T-cell (primary cell): ENCODE results near the gene ANTKMT. TPM values are rescaled to one million over a fixed set of nuclear protein-coding genes. Genes with fewer than 3 reads are reported as not detected.

Source experiments
- ATAC-seq, 4 experiments: fragments of 200-7000 bp in 3 of 4; fragments of 150-1000 bp in 1 of 4; cut with Tn5 transposase; replicated peaks in 1 of 4; 1 replicate in 3 of 4; 2 replicates in 1 of 4; pipeline ENCODE4 v1.10.0; 2021; ENCODE audit warnings: moderate library complexity in 3 of 4, mild to moderate bottlenecking in 2 of 4, moderate number of reproducible peaks in 1 of 4
- CTCF ChIA-PET, 2 donors: fragments of 300-600 bp; sonication (Branson Sonifier 250); formaldehyde crosslinking; loops; one replicate each; lab custom pipeline; 2022; ENCODE audit warnings: antibody characterized with exemption in 2 of 2; lab: Charles Lee
- POLR2A ChIA-PET, 2 donors: fragments of 300-600 bp; sonication (Branson Sonifier 250); formaldehyde crosslinking; loops; one replicate each; lab custom pipeline; 2022; ENCODE audit warnings: antibody characterized with exemption in 2 of 2; lab: Charles Lee
- DNase-seq, 35 experiments: peaks; one replicate each; pipeline versions ENCODE4 v3.0.0 to v3.0.0-alpha.2; 2013 to 2023
- H3K27ac ChIP-seq: one replicate; pipeline ENCODE4 v1.5.1; 2013; ENCODE audit warnings: low read length
- H3K27me3 ChIP-seq, 2 experiments: replicated peaks in 1 of 2; 1 replicate in 1 of 2; 2 replicates in 1 of 2; pipeline versions ENCODE4 v1.6.1 to v1.7.0; 2013; ENCODE audit warnings: low read length in 1 of 2, mixed read lengths in 1 of 2; ENCODE audit not compliant: control insufficient read depth in 2 of 2, insufficient read depth in 2 of 2; ENCODE audit errors: extremely low read depth in 1 of 2
- H3K36me3 ChIP-seq, 2 donors: 1 replicate in 1 of 2; 2 replicates in 1 of 2; pipeline versions ENCODE4 v1.6.1 to v1.7.0; 2013; ENCODE audit warnings: low read length in 1 of 2; ENCODE audit not compliant: control insufficient read depth in 2 of 2, insufficient read depth in 1 of 2; ENCODE audit errors: extremely low read depth in 1 of 2
- H3K4me1 ChIP-seq, 2 experiments: 1 replicate in 1 of 2; 2 replicates in 1 of 2; pipeline versions ENCODE4 v1.6.1 to v1.7.0; 2013; ENCODE audit warnings: low read length in 2 of 2, mixed read lengths in 1 of 2; ENCODE audit not compliant: insufficient read depth in 2 of 2, control insufficient read depth in 1 of 2; ENCODE audit errors: extremely low read depth in 1 of 2
- H3K4me3 ChIP-seq, 2 donors: 1 replicate in 1 of 2; 2 replicates in 1 of 2; pipeline versions ENCODE4 v1.5.1 to v1.7.0; 2013; ENCODE audit warnings: mild to moderate bottlenecking in 2 of 2, low read length in 1 of 2, moderate library complexity in 1 of 2; ENCODE audit not compliant: control insufficient read depth in 1 of 2; ENCODE audit errors: extremely low read depth in 1 of 2
- H3K9me3 ChIP-seq: 2 replicates; pipeline ENCODE4 v1.7.0; 2013
- H3K27ac Mint-ChIP-seq, 2 donors: one replicate each; pipeline ENCODE4 v1.8.0; 2020 to 2021; ENCODE audit warnings: mild to moderate bottlenecking in 2 of 2, mixed read lengths in 2 of 2
- H3K27me3 Mint-ChIP-seq, 2 donors: one replicate each; pipeline ENCODE4 v1.8.0; 2021 to 2022; ENCODE audit warnings: mixed read lengths in 2 of 2
- H3K36me3 Mint-ChIP-seq: one replicate; pipeline ENCODE4 v1.8.0; 2021; ENCODE audit warnings: mixed read lengths
- H3K4me1 Mint-ChIP-seq, 3 donors: one replicate each; pipeline ENCODE4 v1.8.0; 2020 to 2022; ENCODE audit warnings: mixed read lengths in 3 of 3, mild to moderate bottlenecking in 1 of 3
- H3K4me3 Mint-ChIP-seq, 3 donors: one replicate each; pipeline ENCODE4 v1.8.0; 2020 to 2022; ENCODE audit warnings: mild to moderate bottlenecking in 3 of 3, mixed read lengths in 3 of 3, moderate library complexity in 3 of 3
- H3K9me3 Mint-ChIP-seq, 3 donors: one replicate each; pipeline ENCODE4 v1.8.0; 2020 to 2022; ENCODE audit warnings: mixed read lengths in 3 of 3
- WGBS: methylation state at CpG from one replicate; pipeline ENCODE4 v1.1.5; 2013; ENCODE audit warnings: missing lambda C conversion rate; ENCODE audit not compliant: insufficient coverage; 5-methylcytosine and 5-hydroxymethylcytosine counted together
- total RNA-seq, 35 experiments: library from RNA in 6 of 35; stranded (reverse) in 6 of 35; fragments of 120-200 nt in 1 of 35; gene quantifications; one replicate each; pipeline versions ENCODE4 v1.2.1 to v1.2.4 and lab custom pipeline; 2013 to 2026

The ANTKMT gene
- total RNA-seq, 5 donors from 2014 or later (not counting 1 experiment from before 2014, with no cell fraction given), result 22.9 to 38.8 (median 27.2) TPM

- 75% methylated on average over 5 of the region's 7 CpGs for WGBS
These were observed 16.9 kb upstream of the ANTKMT start for GRCh38 chr16:704047-704446.

GRCh38 chr16:704552-705380, 16.2 kb upstream of the ANTKMT start:
- no peaks in the 10 kb centered on the region for H3K9me3 ChIP-seq
- no peaks in the 10 kb centered on the region for H3K36me3 Mint-ChIP-seq
- POLR2A ChIA-PET, result interaction anchor here in 1 of 2 donors (0.6 kb wide), 1 partner anchor 23 kb away, joined by 4 read pairs; no protein-coding TSS in a partner anchor

More at GRCh38 chr16:704047-704446, 16.9 kb upstream of the ANTKMT start:
- ChIA-PET CTCF (no interaction called here), POLR2A (no interaction called here)
- no peaks in the 10 kb centered on the region for H3K9me3 ChIP-seq
- H3K36me3 ChIP-seq, result no peaks in the 10 kb centered on the region
- Mint-ChIP-seq H3K4me1 (peaks cover 0 to 24% (median 11%) of the 10 kb centered on the region in 3 donors), H3K4me3 (no peak overlapping the region), H3K9me3 (no peaks in the 10 kb centered on the region), H3K36me3 (no peaks in the 10 kb centered on the region), H3K27ac (no peak overlapping the region), H3K27me3 (peaks cover 22 to 50% of the 10 kb centered on the region in 2 donors)
- DNase-seq (no peak), ATAC-seq (no peak)
- no peak overlapping the region for H3K4me3 ChIP-seq
- H3K27me3 ChIP-seq, result peaks cover 7 to 86% of the 10 kb centered on the region in 2 experiments
- H3K27ac ChIP-seq, result no peak overlapping the region
- peaks cover under 1 to 42% of the 10 kb centered on the region in 2 experiments for H3K4me1 ChIP-seq

GRCh38 chr16:705431-706188, 15.3 kb upstream of the ANTKMT start, which contains the start of gene FBXL16:
TSS of gene FBXL16 (minus strand) at chr16:705801. CDS start at chr16:697405, 8,396 bp downstream.
- H3K27me3 Mint-ChIP-seq, result peaks cover 26 to 64% of the 10 kb centered on the region in 2 donors

More at GRCh38 chr16:704552-705380, 16.2 kb upstream of the ANTKMT start:
- Histone ChIP-seq H3K27me3 (peaks cover 8 to 90% of the 10 kb centered on the region in 2 experiments), H3K27ac (no peak overlapping the region), H3K36me3 (no peaks in the 10 kb centered on the region), H3K4me3 (no peak overlapping the region), H3K4me1 (peaks cover 0 to 35% of the 10 kb centered on the region in 2 experiments)
- H3K4me3 Mint-ChIP-seq, result peak overlapping the region in 1 of 3 donors; percentile 51
- 12% methylated on average over 30 of the region's 50 CpGs for WGBS
- no peak for ATAC-seq
- no peaks in the 10 kb centered on the region for H3K9me3 Mint-ChIP-seq
- DNase-seq, result no peak
- H3K27me3 Mint-ChIP-seq, result peaks cover 26 to 57% of the 10 kb centered on the region in 2 donors
- CTCF ChIA-PET, result no interaction called here
- H3K27ac Mint-ChIP-seq, result no peak overlapping the region
- H3K4me1 Mint-ChIP-seq, result peaks cover 0 to 16% (median 8%) of the 10 kb centered on the region in 3 donors

GRCh38 chr16:706189-707061, 14.5 kb upstream of the ANTKMT start:
- no peaks in the 10 kb centered on the region for H3K9me3 Mint-ChIP-seq
- Histone ChIP-seq H3K9me3 (no peaks in the 10 kb centered on the region), H3K27ac (no peak overlapping the region), H3K4me1 (peaks cover 0 to 20% of the 10 kb centered on the region in 2 experiments), H3K27me3 (peaks cover 8 to 92% of the 10 kb centered on the region in 2 experiments), H3K4me3 (no peak overlapping the region), H3K36me3 (no peaks in the 10 kb centered on the region)
- no peak for ATAC-seq
- no peak for DNase-seq
- ChIA-PET CTCF (no interaction called here), POLR2A (no interaction called here)
- H3K27ac Mint-ChIP-seq, result no peak overlapping the region
- no peaks in the 10 kb centered on the region for H3K36me3 Mint-ChIP-seq
- peak overlapping the region in 2 of 3 donors; percentile 13 to 54 for H3K4me3 Mint-ChIP-seq
- H3K27me3 Mint-ChIP-seq, result peaks cover 29 to 63% of the 10 kb centered on the region in 2 donors
- H3K4me1 Mint-ChIP-seq, result peaks cover 0 to 11% (median 5%) of the 10 kb centered on the region in 3 donors
- 9% methylated on average over 42 of the region's 49 CpGs for WGBS

More at GRCh38 chr16:705431-706188, 15.3 kb upstream of the ANTKMT start, which contains the start of gene FBXL16:
- H3K4me3 Mint-ChIP-seq, result peak within 1 kb of the TSS in 1 of 3 donors; percentile 54
- no peaks in the 10 kb centered on the region for H3K9me3 Mint-ChIP-seq
- 3% methylated on average over 95 of the region's 115 CpGs for WGBS
- Histone ChIP-seq H3K9me3 (no peaks in the 10 kb centered on the region), H3K4me3 (no peak within 1 kb of the TSS), H3K4me1 (peaks cover 0 to 27% of the 10 kb centered on the region in 2 experiments), H3K27me3 (peaks cover 8 to 91% of the 10 kb centered on the region in 2 experiments), H3K27ac (no peak within 1 kb of the TSS), H3K36me3 (no peaks in the 10 kb centered on the region)
- ChIA-PET POLR2A (no interaction called here), CTCF (no interaction called here)
- H3K4me1 Mint-ChIP-seq, result peaks cover 0 to 13% (median 5%) of the 10 kb centered on the region in 3 donors
- H3K36me3 Mint-ChIP-seq, result no peaks in the 10 kb centered on the region
- no peak within 1 kb of the TSS for H3K27ac Mint-ChIP-seq
- ATAC-seq (peak in 3 of 4 experiments; percentile 26 to 39 (median 27)), DNase-seq (no peak)

GRCh38 chr16:707062-707538, 13.8 kb upstream of the ANTKMT start:
- no peak for ATAC-seq
- Mint-ChIP-seq H3K9me3 (no peaks in the 10 kb centered on the region), H3K27ac (no peak overlapping the region), H3K27me3 (peaks cover 28 to 60% of the 10 kb centered on the region in 2 donors), H3K36me3 (no peaks in the 10 kb centered on the region), H3K4me3 (peak overlapping the region in 2 of 3 donors; percentile 13 to 54), H3K4me1 (peaks cover 0 to 11% (median 5%) of the 10 kb centered on the region in 3 donors)
- CTCF ChIA-PET, result interaction anchor here in 1 of 2 donors (0.6 kb wide), 1 partner anchor 12 kb away, joined by 4 read pairs; no protein-coding TSS in a partner anchor
- H3K4me1 ChIP-seq, result peaks cover 0 to 23% of the 10 kb centered on the region in 2 experiments
- H3K36me3 ChIP-seq, result no peaks in the 10 kb centered on the region
- no peak for DNase-seq
- H3K27ac ChIP-seq, result no peak overlapping the region
- no peak overlapping the region for H3K4me3 ChIP-seq
- WGBS, result 36% methylated on average over 10 of the region's 14 CpGs
- POLR2A ChIA-PET, result no interaction called here
- peaks cover 8 to 92% of the 10 kb centered on the region in 2 experiments for H3K27me3 ChIP-seq
- H3K9me3 ChIP-seq, result no peaks in the 10 kb centered on the region
